HepG2 (cell line): ENCODE measurements around the gene PBLD. TPM values are rescaled to one million over a fixed set of nuclear protein-coding genes. Genes with fewer than 3 reads are reported as not detected.

Source experiments
- CHD4 ChIP-seq: fragments of 200-600 bp; sonication (generic); IDR thresholded peaks from 2 replicates; pipeline ENCODE4 v1.7.0; 2017; ENCODE audit warnings: mild to moderate bottlenecking, low read length, borderline replicate concordance
- CREBL2 ChIP-seq: sonication (generic); formaldehyde crosslinking; IDR thresholded peaks from 2 replicates; pipeline ENCODE4 v1.8.1; 2023; ENCODE audit warnings: missing genetic modification reagents, mild to moderate bottlenecking, borderline replicate concordance
- ETV6 ChIP-seq: sonication (generic); formaldehyde crosslinking; conservative IDR thresholded peaks from 2 replicates; pipeline ENCODE4 v1.4.0; 2020; ENCODE audit warnings: missing genetic modification reagents
- HNF1B ChIP-seq: sonication (generic); formaldehyde crosslinking; IDR thresholded peaks from 2 replicates; pipeline ENCODE4 v1.5.1; 2020; ENCODE audit warnings: mild to moderate bottlenecking, moderate library complexity, missing genetic modification reagents
- LCORL ChIP-seq, 2 experiments: fragments of 450-650 bp in 1 of 2; sonication (generic) in 1 of 2; formaldehyde crosslinking in 1 of 2; IDR thresholded peaks; 2 replicates each; pipeline versions ENCODE4 v1.5.0 to v1.6.1; 2017 to 2020; ENCODE audit warnings: antibody characterized with exemption in 1 of 2, missing genetic modification reagents in 1 of 2
- MAZ ChIP-seq, 2 experiments: sonication (generic) in 1 of 2; formaldehyde crosslinking in 1 of 2; IDR thresholded peaks; 2 replicates each; pipeline versions ENCODE4 v1.5.0 to v1.6.1; 2012 to 2020; ENCODE audit warnings: low read depth in 2 of 2, mild to moderate bottlenecking in 2 of 2, borderline replicate concordance in 1 of 2, improper control_type of control experiment in 1 of 2, low read length in 1 of 2, missing genetic modification reagents in 1 of 2, moderate library complexity in 1 of 2
- MEF2D ChIP-seq: sonication (generic); formaldehyde crosslinking; IDR thresholded peaks from 2 replicates; pipeline ENCODE4 v1.5.1; 2020; ENCODE audit warnings: mild to moderate bottlenecking, missing genetic modification reagents
- NCOA2 ChIP-seq: sonication (generic); formaldehyde crosslinking; IDR thresholded peaks from 2 replicates; pipeline ENCODE4 v1.8.0; 2022; ENCODE audit warnings: inconsistent platforms
- PLSCR1 ChIP-seq: sonication (generic); formaldehyde crosslinking; IDR thresholded peaks from 2 replicates; pipeline ENCODE4 v1.5.0; 2020; ENCODE audit warnings: missing genetic modification reagents, mild to moderate bottlenecking, borderline replicate concordance
- RBAK ChIP-seq: sonication (generic); formaldehyde crosslinking; IDR thresholded peaks from 2 replicates; pipeline ENCODE4 v1.5.1; 2020; ENCODE audit warnings: mild to moderate bottlenecking, missing genetic modification reagents
- RFX1 ChIP-seq: fragments of 450-650 bp; IDR thresholded peaks from 2 replicates; pipeline ENCODE4 v1.6.1; 2017
- SALL1 ChIP-seq: sonication (generic); formaldehyde crosslinking; IDR thresholded peaks from 2 replicates; pipeline ENCODE4 v1.8.0; 2022; ENCODE audit warnings: mild to moderate bottlenecking, missing genetic modification reagents
- SP4 ChIP-seq: sonication (generic); formaldehyde crosslinking; IDR thresholded peaks from 2 replicates; pipeline ENCODE4 v1.8.1; 2023; ENCODE audit warnings: mild to moderate bottlenecking, missing genetic modification reagents
- SRF ChIP-seq: IDR thresholded peaks from 2 replicates; pipeline ENCODE4 v1.6.1; 2011; ENCODE audit warnings: mild to moderate bottlenecking, low read depth, low read length, moderate library complexity
- SRY ChIP-seq: sonication (generic); formaldehyde crosslinking; IDR thresholded peaks from 2 replicates; pipeline ENCODE4 v1.8.0; 2022; ENCODE audit warnings: mild to moderate bottlenecking, missing genetic modification reagents
- ZFYVE20 ChIP-seq: sonication (generic); formaldehyde crosslinking; IDR thresholded peaks from 2 replicates; pipeline ENCODE4 v1.8.0; 2023; ENCODE audit warnings: low read depth, mild to moderate bottlenecking, moderate library complexity, missing genetic modification reagents, borderline replicate concordance
- ZIK1 ChIP-seq: sonication (generic); formaldehyde crosslinking; IDR thresholded peaks from 2 replicates; pipeline ENCODE4 v1.5.0; 2020; ENCODE audit warnings: mild to moderate bottlenecking, low read depth, missing genetic modification reagents, borderline replicate concordance
- ZNF121 ChIP-seq: sonication (generic); formaldehyde crosslinking; IDR thresholded peaks from 2 replicates; pipeline ENCODE4 v1.5.0; 2020; ENCODE audit warnings: mild to moderate bottlenecking, missing genetic modification reagents
- ZNF136 ChIP-seq: sonication (generic); formaldehyde crosslinking; IDR thresholded peaks from 2 replicates; pipeline ENCODE4 v1.8.1; 2022; ENCODE audit warnings: low read depth, mild to moderate bottlenecking, moderate library complexity, missing genetic modification reagents
- ZNF317 ChIP-seq: sonication (generic); formaldehyde crosslinking; IDR thresholded peaks from 2 replicates; pipeline ENCODE4 v1.5.0; 2020; ENCODE audit warnings: mild to moderate bottlenecking, missing genetic modification reagents
- ZNF33A ChIP-seq: sonication (generic); formaldehyde crosslinking; IDR thresholded peaks from 2 replicates; pipeline ENCODE4 v1.5.1; 2020; ENCODE audit warnings: missing genetic modification reagents, mild to moderate bottlenecking, moderate library complexity, borderline replicate concordance
- ZNF431 ChIP-seq: sonication (generic); formaldehyde crosslinking; IDR thresholded peaks from 2 replicates; pipeline ENCODE4 v1.9.0; 2022; ENCODE audit warnings: missing genetic modification reagents, low read depth, mild to moderate bottlenecking, borderline replicate concordance
- ZNF513 ChIP-seq: sonication (generic); formaldehyde crosslinking; conservative IDR thresholded peaks from 2 replicates; pipeline ENCODE4 v1.5.0; 2020; ENCODE audit warnings: missing genetic modification reagents
- ZNF556 ChIP-seq: sonication (generic); formaldehyde crosslinking; IDR thresholded peaks from 2 replicates; pipeline ENCODE4 v1.4.0; 2020; ENCODE audit warnings: mild to moderate bottlenecking, missing genetic modification reagents, borderline replicate concordance
- ZNF577 ChIP-seq: sonication (generic); formaldehyde crosslinking; IDR thresholded peaks from 2 replicates; pipeline ENCODE4 v1.4.0; 2020; ENCODE audit warnings: mild to moderate bottlenecking, low read depth, missing genetic modification reagents, borderline replicate concordance
- polyA plus RNA-seq, 8 experiments: library from polyadenylated mRNA; depleted of rRNA in 3 of 8; stranded (reverse) in 7 of 8; unstranded in 1 of 8; fragments of >200 nt; fragmentation: Illumina TruSeq in 4 of 8; extraction: Trizol in 4 of 8; gene quantifications; 2 replicates each; pipeline versions ENCODE4 v1.2.1 to v1.2.3, GENCODE V29; 2011 to 2016; ENCODE audit warnings: low read depth in 4 of 8, missing spikeins in 1 of 8, mixed read lengths in 1 of 8; ENCODE audit not compliant: insufficient read depth in 1 of 8
- total RNA-seq, 5 experiments: library from RNA; depleted of rRNA; stranded (reverse); fragments of >200 nt; fragmentation: Illumina TruSeq; extraction: Trizol; gene quantifications; 2 replicates each; pipeline ENCODE4 v1.2.3, GENCODE V29; 2016; ENCODE audit warnings: low read depth in 1 of 5

The PBLD gene
- total and polyA plus RNA-seq, 2 of the 13 experiments (the other 11 are each of a cell fraction or from before 2014, with no cell fraction given) = 0.42 to 3.1 TPM

- peak; percentile 93 for TF ChIP-seq ZNF136 (CRISPR knock-in tag)
- TF ChIP-seq ZNF556 (CRISPR knock-in tag) = peak; percentile 92; the same call in 1 of the 2 replicates
- no peak for TF ChIP-seq CHD4
- TF ChIP-seq ZNF33A (CRISPR knock-in tag) = 0 out of 2 replicates have a peak, but pooled peaks have one; percentile 19
- no peak for TF ChIP-seq ZNF577
- TF ChIP-seq LCORL (IDR thresholded peaks at IDR 0.05) = no peak
- peak; percentile 70 for TF ChIP-seq LCORL (CRISPR knock-in tag; IDR thresholded peaks at IDR 0.05)
- TF ChIP-seq ZNF513 = peak; percentile 82; the same call in 1 of the 2 replicates
- TF ChIP-seq SP4 = peak; percentile 77
- TF ChIP-seq RBAK (CRISPR knock-in tag) = no peak
- peak; percentile 90 for TF ChIP-seq HNF1B (CRISPR knock-in tag)
- TF ChIP-seq ETV6 (CRISPR knock-in tag) = peak; percentile 46; the same call in 1 of the 2 replicates
- no peak for TF ChIP-seq RFX1
- peak; percentile 78 for TF ChIP-seq NCOA2 (CRISPR knock-in tag)
- TF ChIP-seq ZFYVE20 (CRISPR knock-in tag) = no peak
- TF ChIP-seq PLSCR1 (CRISPR knock-in tag) = no peak; the same call in 1 of the 2 replicates
- TF ChIP-seq SRY (CRISPR knock-in tag) = no peak
- TF ChIP-seq MAZ (IDR thresholded peaks at IDR 0.05; ENCODE audit: borderline replicate concordance, low read depth, low read length) = no peak
- peak; percentile 98 for TF ChIP-seq MAZ (CRISPR knock-in tag; IDR thresholded peaks at IDR 0.05; ENCODE audit: low read depth)
- TF ChIP-seq SRF = no peak
- TF ChIP-seq ZNF121 (CRISPR knock-in tag) = no peak
- peak; percentile 66; the same call in 1 of the 2 replicates for TF ChIP-seq MEF2D (CRISPR knock-in tag)
- TF ChIP-seq ZIK1 (CRISPR knock-in tag) = no peak; the same call in 1 of the 2 replicates
- peak; percentile 88; the same call in 1 of the 2 replicates for TF ChIP-seq CREBL2 (CRISPR knock-in tag)
- no peak; the same call in 1 of the 2 replicates for TF ChIP-seq ZNF431
- peak; percentile 94 for TF ChIP-seq SALL1
- TF ChIP-seq ZNF317 (CRISPR knock-in tag) = peak; percentile 25; the same call in 1 of the 2 replicates
These were observed 1.1 kb downstream of the PBLD start, which contains the start of gene HNRNPH3 (continued) for GRCh38 chr10:68331455-68332258.
